Muscle layer of colon (tissue), 2 donors: ENCODE data around the gene P2RX3.

Experiments used
- H3K27ac ChIP-seq: one replicate; pipeline ENCODE4 v1.7.0; 2013; ENCODE audit warnings: low read depth, mild to moderate bottlenecking, low read length, moderate library complexity
- H3K27me3 ChIP-seq, 2 donors: one replicate each; pipeline ENCODE4 v1.7.0; 2013; ENCODE audit warnings: low read length in 2 of 2, mild to moderate bottlenecking in 2 of 2; ENCODE audit not compliant: insufficient read depth in 2 of 2, control insufficient read depth in 1 of 2
- H3K36me3 ChIP-seq: one replicate; pipeline ENCODE4 v1.7.0; 2013; ENCODE audit warnings: mild to moderate bottlenecking, low read length; ENCODE audit not compliant: insufficient read depth
- H3K4me1 ChIP-seq: one replicate; pipeline ENCODE4 v1.7.0; 2013; ENCODE audit warnings: mild to moderate bottlenecking, low read length; ENCODE audit not compliant: insufficient read depth
- H3K4me3 ChIP-seq, 2 donors: one replicate each; pipeline ENCODE4 v1.7.0; 2013; ENCODE audit warnings: low read length in 2 of 2, low read depth in 1 of 2, mild to moderate bottlenecking in 1 of 2, moderate library complexity in 1 of 2
- H3K9ac ChIP-seq: one replicate; pipeline ENCODE4 v1.7.0; 2013; ENCODE audit warnings: low read length
- H3K9me3 ChIP-seq: one replicate; pipeline ENCODE4 v1.7.0; 2013; ENCODE audit warnings: mild to moderate bottlenecking, low read length
- donor health status: abdominal sarcoma.
- donor health status: Adenocarcinoma of cecum.

P2RX3 gene

GRCh38 chr11:57368106-57368844 lies 30.1 kb downstream of the P2RX3 start:
- H3K9me3 ChIP-seq = peaks cover 1% of the 10 kb centered on the region
- H3K9ac ChIP-seq = no peak overlapping the region
- no peaks in the 10 kb centered on the region for H3K4me1 ChIP-seq
- H3K4me3 ChIP-seq = no peak overlapping the region
- no peaks in the 10 kb centered on the region for H3K36me3 ChIP-seq
- H3K27me3 ChIP-seq = no peaks in the 10 kb centered on the region
- no peak overlapping the region for H3K27ac ChIP-seq

DNA sequence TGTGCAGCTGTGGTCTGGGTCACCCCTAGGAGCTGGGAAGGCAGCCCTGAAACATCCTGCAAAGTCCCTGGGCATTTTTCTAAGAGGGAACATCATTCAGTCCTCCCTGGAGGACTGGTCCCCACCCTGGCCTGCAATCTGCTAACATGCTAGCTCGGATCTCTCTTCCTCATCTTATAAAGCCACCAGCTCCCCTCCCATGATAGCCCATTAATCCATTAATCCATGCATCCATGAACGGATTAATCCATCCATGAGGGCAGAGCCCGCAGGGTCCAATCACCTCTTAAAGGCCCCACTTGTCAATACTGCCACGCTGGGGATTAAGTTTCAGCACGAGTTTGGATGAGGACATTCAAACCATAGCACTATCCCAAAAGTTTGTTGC lies 30.7 kb downstream of the P2RX3 start:
- H3K27me3 ChIP-seq = no peaks in the 10 kb centered on the region
- no peaks in the 10 kb centered on the region for H3K9me3 ChIP-seq
- no peak overlapping the region for H3K9ac ChIP-seq
- H3K4me3 ChIP-seq = no peak overlapping the region
- H3K27ac ChIP-seq = no peak overlapping the region
- no peaks in the 10 kb centered on the region for H3K36me3 ChIP-seq
- H3K4me1 ChIP-seq = no peaks in the 10 kb centered on the region

DNA sequence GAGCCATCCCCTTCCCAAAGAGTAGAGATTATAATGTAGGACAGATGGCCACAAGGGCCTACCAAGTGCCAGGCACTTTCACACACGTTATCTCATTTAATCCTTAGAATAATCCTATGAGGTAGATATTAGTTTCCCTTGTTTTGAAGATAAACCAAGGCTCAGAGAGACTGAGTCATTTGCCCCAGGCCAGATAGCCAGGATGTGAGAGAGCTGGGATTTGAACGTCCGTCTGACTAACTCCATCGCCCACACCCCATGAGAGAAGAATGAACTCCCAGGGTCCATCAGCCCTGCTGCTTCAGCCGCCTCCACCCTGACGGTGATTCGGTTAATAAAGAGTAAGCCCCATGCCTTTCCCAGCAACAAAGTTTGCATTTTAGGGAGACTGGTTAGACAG lies 32.1 kb downstream of the P2RX3 start:
- H3K4me1 ChIP-seq = no peaks in the 10 kb centered on the region
- no peaks in the 10 kb centered on the region for H3K27me3 ChIP-seq
- no peak overlapping the region for H3K9ac ChIP-seq
- no peaks in the 10 kb centered on the region for H3K36me3 ChIP-seq
- H3K4me3 ChIP-seq = no peak overlapping the region
- no peak overlapping the region for H3K27ac ChIP-seq
- no peaks in the 10 kb centered on the region for H3K9me3 ChIP-seq

- no peak overlapping the region for H3K27ac ChIP-seq
Measured at GRCh38 chr11:57370941-57371340, 32.8 kb downstream of the P2RX3 start.

GRCh38 chr11:57373146-57373545 lies 35.0 kb downstream of the P2RX3 start:
- Histone ChIP-seq H3K27ac (no peak overlapping the region), H3K27me3 (peaks cover 0 to 4% of the 10 kb centered on the region in 2 donors), H3K4me1 (no peaks in the 10 kb centered on the region), H3K9me3 (no peaks in the 10 kb centered on the region), H3K9ac (no peak overlapping the region), H3K4me3 (no peak overlapping the region), H3K36me3 (no peaks in the 10 kb centered on the region)

More at GRCh38 chr11:57370941-57371340, 32.8 kb downstream of the P2RX3 start:
- H3K9ac ChIP-seq = no peak overlapping the region
- no peaks in the 10 kb centered on the region for H3K27me3 ChIP-seq
- H3K4me3 ChIP-seq = no peak overlapping the region
- H3K4me1 ChIP-seq = no peaks in the 10 kb centered on the region
- H3K36me3 ChIP-seq = no peaks in the 10 kb centered on the region
- no peaks in the 10 kb centered on the region for H3K9me3 ChIP-seq

- H3K27me3 ChIP-seq = peaks cover 0 to 4% of the 10 kb centered on the region in 2 donors
- no peak overlapping the region for H3K4me3 ChIP-seq
- no peak overlapping the region for H3K27ac ChIP-seq
- no peak overlapping the region for H3K9ac ChIP-seq
- H3K36me3 ChIP-seq = no peaks in the 10 kb centered on the region
- H3K4me1 ChIP-seq = no peaks in the 10 kb centered on the region
- H3K9me3 ChIP-seq = no peaks in the 10 kb centered on the region
Measured at GRCh38 chr11:57374966-57375365, 36.8 kb downstream of the P2RX3 start.

DNA sequence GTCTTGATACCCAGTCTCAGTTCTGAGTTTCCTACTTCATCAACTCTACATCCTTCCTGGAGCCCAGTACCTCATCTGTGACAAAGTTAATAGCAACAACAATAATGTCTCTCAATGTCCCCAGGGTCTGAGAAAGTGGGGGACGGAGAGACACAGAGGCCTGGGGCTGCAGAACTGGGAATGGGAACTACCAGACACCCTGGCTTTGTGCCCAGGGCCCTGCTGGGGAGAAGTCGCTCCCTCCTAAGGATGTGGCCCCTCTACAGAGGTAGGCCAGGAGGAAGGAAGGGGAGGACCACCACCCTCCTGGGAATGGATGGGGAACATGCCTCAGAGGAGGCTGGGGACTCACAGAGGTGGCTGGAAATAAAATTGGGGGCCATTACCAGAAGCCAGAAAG lies 37.3 kb downstream of the P2RX3 start:
- H3K4me3 ChIP-seq = no peak overlapping the region
- H3K4me1 ChIP-seq = no peaks in the 10 kb centered on the region
- H3K9ac ChIP-seq = no peak overlapping the region
- peaks cover 0 to 4% of the 10 kb centered on the region in 2 donors for H3K27me3 ChIP-seq
- no peak overlapping the region for H3K27ac ChIP-seq
- no peaks in the 10 kb centered on the region for H3K9me3 ChIP-seq
- no peaks in the 10 kb centered on the region for H3K36me3 ChIP-seq

GRCh38 chr11:57376095-57377090 lies 38.2 kb downstream of the P2RX3 start:
- H3K36me3 ChIP-seq = no peaks in the 10 kb centered on the region
- H3K4me3 ChIP-seq = no peak overlapping the region
- H3K27ac ChIP-seq = no peak overlapping the region
- peaks cover 0 to 4% of the 10 kb centered on the region in 2 donors for H3K27me3 ChIP-seq
- no peaks in the 10 kb centered on the region for H3K4me1 ChIP-seq
- H3K9ac ChIP-seq = no peak overlapping the region
- H3K9me3 ChIP-seq = no peaks in the 10 kb centered on the region

DNA sequence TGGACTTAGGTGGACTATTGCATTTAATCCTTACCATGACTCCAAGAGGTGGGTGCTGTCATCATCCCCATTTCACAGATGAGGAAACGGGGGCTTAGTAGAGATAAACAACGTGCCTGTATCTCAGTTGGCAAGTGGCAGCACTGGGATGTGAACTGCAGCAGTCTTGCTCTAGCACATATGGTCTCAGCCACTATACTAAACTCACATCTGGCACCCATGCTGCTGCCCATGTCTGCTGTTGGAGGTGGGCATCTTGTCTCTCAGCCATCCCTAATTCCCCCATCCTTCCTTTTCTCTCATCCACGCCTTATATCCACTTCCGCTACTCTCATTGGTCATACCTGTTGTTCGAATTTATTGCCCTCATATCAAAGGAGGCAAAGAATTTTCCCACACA lies 39.0 kb downstream of the P2RX3 start:
- Histone ChIP-seq H3K9me3 (no peaks in the 10 kb centered on the region), H3K27me3 (peaks cover 0 to 4% of the 10 kb centered on the region in 2 donors), H3K27ac (no peak overlapping the region), H3K9ac (no peak overlapping the region), H3K4me3 (no peak overlapping the region), H3K4me1 (no peaks in the 10 kb centered on the region), H3K36me3 (no peaks in the 10 kb centered on the region)

DNA sequence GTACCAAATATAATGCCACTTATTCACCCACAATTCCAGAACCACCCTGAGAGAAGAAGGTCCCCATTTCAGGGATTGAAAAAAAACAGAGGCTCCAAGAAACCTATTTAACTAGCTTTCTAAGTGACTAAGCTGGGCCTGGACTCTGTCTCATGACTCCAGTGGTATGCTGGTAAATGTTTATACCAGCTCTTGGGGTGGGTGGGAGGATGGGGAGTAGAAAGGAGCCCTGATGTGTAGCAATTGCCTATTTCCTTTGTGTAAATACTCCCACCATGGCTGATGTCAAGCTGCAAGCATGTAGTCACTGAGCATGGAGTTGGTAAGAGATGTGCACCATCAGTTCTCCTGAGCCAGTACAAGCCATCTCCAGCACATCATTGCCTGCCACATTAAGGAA lies 40.0 kb downstream of the P2RX3 start:
- Histone ChIP-seq H3K36me3 (no peaks in the 10 kb centered on the region), H3K9me3 (no peaks in the 10 kb centered on the region), H3K4me1 (no peaks in the 10 kb centered on the region), H3K4me3 (no peak overlapping the region), H3K27me3 (peaks cover 0 to 4% of the 10 kb centered on the region in 2 donors), H3K9ac (no peak overlapping the region), H3K27ac (no peak overlapping the region)

DNA sequence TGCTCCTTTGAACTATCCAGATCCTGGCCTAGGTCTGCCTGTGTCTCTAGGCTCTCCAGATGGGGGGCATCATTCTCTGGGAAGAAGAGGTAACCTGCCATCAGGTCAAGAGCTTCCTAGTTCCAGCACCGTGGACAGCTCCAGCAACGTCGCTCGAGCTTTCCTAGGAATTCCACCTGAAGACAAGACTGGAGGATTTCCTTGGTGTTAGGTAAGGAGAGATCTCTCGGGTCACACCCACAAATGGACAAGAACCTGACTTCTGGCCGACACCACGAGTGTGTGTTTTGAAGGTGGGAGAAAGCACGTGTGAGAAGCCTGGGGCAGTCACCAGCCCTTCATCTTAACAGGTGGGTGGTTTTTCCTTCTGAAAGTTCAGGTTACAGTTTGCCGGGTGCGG lies 41.6 kb downstream of the P2RX3 start:
- Histone ChIP-seq H3K9me3 (no peaks in the 10 kb centered on the region), H3K27me3 (peaks cover 0 to 4% of the 10 kb centered on the region in 2 donors), H3K27ac (no peak overlapping the region), H3K4me3 (no peak overlapping the region), H3K36me3 (no peaks in the 10 kb centered on the region), H3K4me1 (no peaks in the 10 kb centered on the region), H3K9ac (no peak overlapping the region)
